OCI-LY1 (cell line): ENCODE results near the gene SH3BP1.

Experiments
- CTCF ChIP-seq: fragments of 200-600 bp; sonication (generic), shearing (Covaris generic); IDR thresholded peaks from 2 replicates; pipeline ENCODE4 v1.5.1; 2017; ENCODE audit warnings: mild to moderate bottlenecking, antibody characterized with exemption, low read length, moderate library complexity, mixed read lengths
- EZH2 ChIP-seq: fragments of 200-600 bp; sonication (generic), shearing (Covaris generic); IDR thresholded peaks from 2 replicates; pipeline ENCODE4 v1.8.0; 2017; ENCODE audit warnings: borderline replicate concordance, mixed run types, mild to moderate bottlenecking, antibody characterized with exemption, low read length, moderate library complexity, mixed read lengths

GRCh38 chr22:37659066-37659896 lies 19.8 kb downstream of the SH3BP1 start:
- TF ChIP-seq CTCF (no peak), EZH2 (no peak)
